ENCODE measurements around the gene MED12L.

The MED12L gene

GRCh38 chr3:151307583-151308488 is 222.4 kb downstream of the MED12L start:
- no peak overlapping the region for H3K4me3 ChIP-seq (ENCODE audit: low read depth, low read length)
- TF ChIP-seq CTCF (IDR thresholded peaks at IDR 0.05; ENCODE audit: low read depth, low read length): no peak
- H3K27me3 ChIP-seq: no peaks in the 10 kb centered on the region
- H3K9me3 ChIP-seq: no peaks in the 10 kb centered on the region
- H3K36me3 ChIP-seq: no peaks in the 10 kb centered on the region
- H3K4me1 ChIP-seq: no peaks in the 10 kb centered on the region
- DNase-seq: no peak

DNA sequence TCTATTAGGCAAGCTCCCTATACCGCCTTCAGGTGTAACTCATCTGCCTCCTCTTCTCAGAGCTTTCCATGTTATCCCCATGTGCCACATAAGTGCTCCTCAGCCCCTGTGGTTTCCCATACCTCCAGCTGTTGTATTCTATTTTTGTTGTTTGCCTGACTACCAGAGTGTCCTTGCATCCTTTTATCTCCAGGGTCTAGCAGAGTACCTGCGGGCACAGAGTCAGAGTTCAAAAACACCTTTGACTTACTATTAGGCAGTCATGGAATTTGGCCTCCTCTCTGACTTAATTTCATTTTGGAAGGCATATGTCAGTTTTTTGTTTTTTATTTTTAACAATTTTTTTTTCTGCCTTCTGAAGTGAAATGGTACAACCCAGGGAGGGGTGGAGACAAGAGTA is 224.1 kb downstream of the MED12L start:
- Histone ChIP-seq H3K36me3 (no peaks in the 10 kb centered on the region), H3K27me3 (no peaks in the 10 kb centered on the region), H3K4me1 (no peaks in the 10 kb centered on the region), H3K9me3 (no peaks in the 10 kb centered on the region), H3K4me3 (ENCODE audit: low read depth, low read length) (no peak overlapping the region)
- DNase-seq: no peak
- no peak for TF ChIP-seq CTCF (IDR thresholded peaks at IDR 0.05; ENCODE audit: low read depth, low read length)

DNA sequence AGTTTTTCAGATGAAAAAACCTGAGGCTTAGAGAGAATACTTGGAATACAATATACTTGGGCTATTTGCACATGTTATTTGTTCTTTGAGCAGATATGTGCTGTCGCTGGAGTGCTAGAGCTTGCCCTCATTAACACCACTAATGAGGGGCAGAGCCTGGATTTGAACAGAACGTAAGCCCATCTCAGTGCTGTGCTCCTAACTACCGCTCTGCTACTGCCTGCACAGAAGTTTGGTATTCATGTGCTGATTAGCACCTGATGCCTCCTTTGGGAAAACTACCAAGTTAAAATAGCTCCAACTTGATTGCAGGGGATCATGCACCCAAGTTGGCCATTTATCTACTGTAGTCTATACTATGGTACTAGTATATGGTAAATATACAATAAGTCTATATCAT is 227.5 kb downstream of the MED12L start:
- Histone ChIP-seq H3K36me3 (no peaks in the 10 kb centered on the region), H3K4me1 (no peaks in the 10 kb centered on the region), H3K27me3 (no peaks in the 10 kb centered on the region), H3K9me3 (no peaks in the 10 kb centered on the region), H3K4me3 (ENCODE audit: low read depth, low read length) (no peak overlapping the region)
- no peak for DNase-seq
- TF ChIP-seq CTCF (IDR thresholded peaks at IDR 0.05; ENCODE audit: low read depth, low read length): no peak

DNA sequence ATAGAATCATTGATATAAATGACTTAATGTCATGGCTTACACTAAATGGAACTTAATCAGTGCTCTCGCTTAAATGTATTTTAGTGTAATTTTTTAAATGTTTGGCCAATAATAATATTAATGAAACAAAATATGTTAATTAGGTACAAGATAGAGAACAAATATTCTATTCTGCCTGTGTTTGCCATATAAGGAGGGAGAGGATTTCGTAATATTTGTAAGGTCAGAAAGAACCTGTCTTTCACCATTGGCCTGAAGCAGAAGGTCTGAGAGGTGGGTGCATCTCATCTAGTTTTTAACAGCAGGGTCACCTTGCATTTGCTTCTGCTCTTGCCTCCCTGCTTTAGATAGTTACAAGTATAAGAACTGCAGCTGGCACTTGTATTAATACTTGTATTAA is 228.7 kb downstream of the MED12L start:
- H3K27me3 ChIP-seq: no peaks in the 10 kb centered on the region
- no peak for DNase-seq
- H3K4me3 ChIP-seq (ENCODE audit: low read depth, low read length): no peak overlapping the region
- no peaks in the 10 kb centered on the region for H3K4me1 ChIP-seq
- H3K36me3 ChIP-seq: no peaks in the 10 kb centered on the region
- H3K9me3 ChIP-seq: no peaks in the 10 kb centered on the region
- no peak for TF ChIP-seq CTCF (IDR thresholded peaks at IDR 0.05; ENCODE audit: low read depth, low read length)

DNA sequence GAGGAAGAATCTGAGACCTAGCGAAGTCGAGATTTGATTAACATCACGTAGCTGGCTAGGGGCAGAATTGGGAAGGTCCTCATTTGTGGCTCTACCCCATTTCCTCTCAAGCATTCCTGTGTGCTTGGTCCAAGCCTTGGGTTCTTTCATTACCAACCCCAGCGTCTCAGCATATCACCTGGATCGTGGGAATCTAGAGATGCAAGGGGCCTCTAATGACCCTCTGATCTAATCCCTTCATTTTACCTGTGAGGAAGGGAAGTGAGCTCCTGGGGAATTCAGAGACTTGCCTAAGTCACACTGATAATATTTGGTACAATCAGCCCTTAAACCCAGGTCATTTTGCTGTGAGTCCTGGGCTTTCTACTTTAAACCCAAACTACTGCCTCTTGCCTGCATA is 229.1 kb downstream of the MED12L start:
- no peaks in the 10 kb centered on the region for H3K4me1 ChIP-seq
- no peak overlapping the region for H3K4me3 ChIP-seq (ENCODE audit: low read depth, low read length)
- no peak for TF ChIP-seq CTCF (IDR thresholded peaks at IDR 0.05; ENCODE audit: low read depth, low read length)
- DNase-seq: no peak
- no peaks in the 10 kb centered on the region for H3K36me3 ChIP-seq
- H3K27me3 ChIP-seq: no peaks in the 10 kb centered on the region
- H3K9me3 ChIP-seq: no peaks in the 10 kb centered on the region

- TF ChIP-seq CTCF (IDR thresholded peaks at IDR 0.05; ENCODE audit: low read depth, low read length): no peak
- Histone ChIP-seq H3K27me3 (no peaks in the 10 kb centered on the region), H3K9me3 (no peaks in the 10 kb centered on the region), H3K4me1 (no peaks in the 10 kb centered on the region), H3K36me3 (no peaks in the 10 kb centered on the region), H3K4me3 (ENCODE audit: low read depth, low read length) (no peak overlapping the region)
- no peak for DNase-seq
These were observed 229.7 kb downstream of the MED12L start for GRCh38 chr3:151315136-151315535.
